SU-DHL-6 (cell line): ENCODE data around the gene GPR108.

Source experiments
- H2AFZ ChIP-seq: fragments of 200-600 bp; sonication (generic); 2 replicates; pipeline ENCODE4 v1.6.1; 2014; ENCODE audit warnings: low read depth, mild to moderate bottlenecking, moderate library complexity, mixed read lengths, antibody characterized with exemption, low read length; ENCODE audit not compliant: severe bottlenecking
- H3F3A ChIP-seq: fragments of 200-600 bp; shearing (Covaris generic); 2 replicates; pipeline ENCODE4 v1.6.0; 2016; ENCODE audit warnings: antibody characterized with exemption, mild to moderate bottlenecking; ENCODE audit not compliant: insufficient read depth
- H3K27ac ChIP-seq: fragments of 200-600 bp; sonication (generic); 2 replicates; pipeline ENCODE4 v1.5.1; 2016; ENCODE audit warnings: low read depth, mild to moderate bottlenecking, low read length, moderate library complexity, mixed read lengths
- H3K27me3 ChIP-seq: fragments of 200-600 bp; sonication (generic), shearing (Covaris generic); 2 replicates; pipeline ENCODE4 v1.6.0; 2014; ENCODE audit warnings: mild to moderate bottlenecking, low read length
- H3K36me3 ChIP-seq: fragments of 200-600 bp; sonication (generic); 2 replicates; pipeline ENCODE4 v1.6.1; 2014; ENCODE audit warnings: mild to moderate bottlenecking, low read length, mixed read lengths
- H3K4me2 ChIP-seq: fragments of 300-600, 200-600 bp; shearing (Covaris generic), sonication (generic); 2 replicates; pipeline ENCODE4 v1.6.0; 2014; ENCODE audit warnings: low read length, low read depth, mild to moderate bottlenecking; ENCODE audit not compliant: poor library complexity, severe bottlenecking
- H3K4me3 ChIP-seq: fragments of 200-600 bp; sonication (generic); 2 replicates; pipeline ENCODE4 v1.5.1; 2014; ENCODE audit warnings: antibody characterized with exemption, low read length, mild to moderate bottlenecking, mixed read lengths; ENCODE audit not compliant: insufficient read depth, poor library complexity, severe bottlenecking
- H3K79me2 ChIP-seq: fragments of 200-600 bp; sonication (generic); 2 replicates; pipeline ENCODE4 v1.6.1; 2014; ENCODE audit warnings: mild to moderate bottlenecking, low read length, moderate library complexity; ENCODE audit not compliant: insufficient read depth
- H3K9ac ChIP-seq: fragments of 200-600 bp; sonication (generic); 2 replicates; pipeline ENCODE4 v1.7.0; 2014; ENCODE audit warnings: mild to moderate bottlenecking, low read length
- H3K9me2 ChIP-seq: fragments of 200-600 bp; sonication (generic); replicated peaks from 2 replicates; pipeline ENCODE4 v1.6.1; 2014; ENCODE audit warnings: low read length; ENCODE audit not compliant: insufficient read depth
- H3K9me3 ChIP-seq: fragments of 200-600 bp; sonication (generic); 2 replicates; pipeline ENCODE4 v1.6.1; 2014; ENCODE audit warnings: low read length, mixed read lengths; ENCODE audit not compliant: insufficient read depth
- H4K20me1 ChIP-seq: fragments of 200-600 bp; sonication (generic); 2 replicates; pipeline ENCODE4 v1.6.1; 2014; ENCODE audit warnings: low read depth, mild to moderate bottlenecking, antibody characterized with exemption, low read length, moderate library complexity, mixed read lengths
- EZH2phosphoT487 ChIP-seq: fragments of 200-600 bp; sonication (generic), shearing (Covaris generic); conservative IDR thresholded peaks from 2 replicates; pipeline ENCODE4 v1.6.1; 2018; ENCODE audit warnings: mild to moderate bottlenecking, antibody characterized with exemption, low read length, moderate library complexity, mixed read lengths
- TF ChIP-seq, protein P1 (sequence below): fragments of 200-600 bp; sonication (generic); IDR thresholded peaks from one replicate; pipeline ENCODE4 v1.5.1; 2017; ENCODE audit warnings: antibody characterized with exemption, mild to moderate bottlenecking, low read length, moderate library complexity; ENCODE audit not compliant: insufficient read depth, poor library complexity, severe bottlenecking

GPR108 gene

DNA sequence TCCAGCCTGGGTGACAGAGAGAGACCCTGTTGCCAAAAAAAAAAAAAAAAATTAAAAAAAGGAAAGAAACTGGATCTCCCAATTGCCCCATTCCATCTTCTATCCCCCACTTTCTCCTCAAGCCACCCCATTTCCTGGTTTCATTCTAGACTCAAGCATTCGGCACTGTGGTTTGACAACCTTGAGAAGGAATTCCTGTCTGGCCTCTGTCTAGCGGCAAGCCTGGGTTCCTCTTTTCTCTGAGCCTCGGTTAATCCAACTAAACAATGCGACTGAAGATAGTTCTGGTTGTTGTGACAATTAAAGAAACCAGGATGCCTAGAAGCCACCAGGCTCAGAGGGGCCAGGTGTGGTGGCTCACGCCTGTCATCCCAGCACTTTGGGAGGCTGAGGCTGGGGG is 13.6 kb downstream of the GPR108 start:
- no peak overlapping the region for H3K27ac ChIP-seq
- no peaks in the 10 kb centered on the region for H3K79me2 ChIP-seq
- H3F3A ChIP-seq: no peaks in the 10 kb centered on the region
- H3K36me3 ChIP-seq: no peaks in the 10 kb centered on the region
- TF ChIP-seq, protein P1, sequence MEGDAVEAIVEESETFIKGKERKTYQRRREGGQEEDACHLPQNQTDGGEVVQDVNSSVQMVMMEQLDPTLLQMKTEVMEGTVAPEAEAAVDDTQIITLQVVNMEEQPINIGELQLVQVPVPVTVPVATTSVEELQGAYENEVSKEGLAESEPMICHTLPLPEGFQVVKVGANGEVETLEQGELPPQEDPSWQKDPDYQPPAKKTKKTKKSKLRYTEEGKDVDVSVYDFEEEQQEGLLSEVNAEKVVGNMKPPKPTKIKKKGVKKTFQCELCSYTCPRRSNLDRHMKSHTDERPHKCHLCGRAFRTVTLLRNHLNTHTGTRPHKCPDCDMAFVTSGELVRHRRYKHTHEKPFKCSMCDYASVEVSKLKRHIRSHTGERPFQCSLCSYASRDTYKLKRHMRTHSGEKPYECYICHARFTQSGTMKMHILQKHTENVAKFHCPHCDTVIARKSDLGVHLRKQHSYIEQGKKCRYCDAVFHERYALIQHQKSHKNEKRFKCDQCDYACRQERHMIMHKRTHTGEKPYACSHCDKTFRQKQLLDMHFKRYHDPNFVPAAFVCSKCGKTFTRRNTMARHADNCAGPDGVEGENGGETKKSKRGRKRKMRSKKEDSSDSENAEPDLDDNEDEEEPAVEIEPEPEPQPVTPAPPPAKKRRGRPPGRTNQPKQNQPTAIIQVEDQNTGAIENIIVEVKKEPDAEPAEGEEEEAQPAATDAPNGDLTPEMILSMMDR: no peak
- no peak for TF ChIP-seq EZH2phosphoT487
- no peaks in the 10 kb centered on the region for H3K9me2 ChIP-seq
- H3K9ac ChIP-seq: no peak overlapping the region
- H2AFZ ChIP-seq: no peak overlapping the region
- no peaks in the 10 kb centered on the region for H3K27me3 ChIP-seq
- H3K9me3 ChIP-seq: no peaks in the 10 kb centered on the region
- H4K20me1 ChIP-seq: no peaks in the 10 kb centered on the region
- no peak overlapping the region for H3K4me2 ChIP-seq
- H3K4me3 ChIP-seq: no peak overlapping the region

DNA sequence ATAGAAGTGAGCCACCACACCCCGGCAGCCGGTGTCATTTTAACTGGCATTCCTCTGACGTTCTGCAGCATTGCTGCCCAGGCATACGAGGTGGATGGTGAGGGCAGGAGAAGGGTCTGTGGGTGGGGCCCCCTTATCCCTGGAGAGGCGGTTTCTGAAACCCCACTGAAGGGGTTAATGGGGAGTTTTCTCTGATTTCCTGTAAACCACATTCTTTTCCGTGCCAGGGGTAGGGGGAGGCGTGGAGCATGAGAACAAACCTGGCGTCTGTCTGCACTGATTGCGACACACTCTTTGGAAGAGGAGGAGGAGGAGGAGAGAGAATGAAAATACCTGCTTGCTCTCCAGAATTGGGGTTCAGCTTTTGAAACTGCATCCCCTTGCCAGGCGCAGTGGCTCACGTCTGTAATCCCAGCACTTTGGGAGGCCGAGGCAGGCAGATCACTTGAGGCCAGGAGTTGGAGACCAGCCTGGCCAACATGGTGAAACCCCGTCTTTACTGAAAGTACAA is 14.2 kb downstream of the GPR108 start:
- Histone ChIP-seq H3K4me3 (no peak overlapping the region), H3K4me2 (no peak overlapping the region), H3K36me3 (no peaks in the 10 kb centered on the region), H3K27me3 (no peaks in the 10 kb centered on the region), H3K79me2 (no peaks in the 10 kb centered on the region), H3F3A (no peaks in the 10 kb centered on the region), H3K27ac (no peak overlapping the region), H3K9ac (no peak overlapping the region), H4K20me1 (no peaks in the 10 kb centered on the region), H3K9me2 (no peaks in the 10 kb centered on the region), H3K9me3 (no peaks in the 10 kb centered on the region), H2AFZ (no peak overlapping the region)
- TF ChIP-seq, protein P1: no peak
- TF ChIP-seq EZH2phosphoT487: no peak

DNA sequence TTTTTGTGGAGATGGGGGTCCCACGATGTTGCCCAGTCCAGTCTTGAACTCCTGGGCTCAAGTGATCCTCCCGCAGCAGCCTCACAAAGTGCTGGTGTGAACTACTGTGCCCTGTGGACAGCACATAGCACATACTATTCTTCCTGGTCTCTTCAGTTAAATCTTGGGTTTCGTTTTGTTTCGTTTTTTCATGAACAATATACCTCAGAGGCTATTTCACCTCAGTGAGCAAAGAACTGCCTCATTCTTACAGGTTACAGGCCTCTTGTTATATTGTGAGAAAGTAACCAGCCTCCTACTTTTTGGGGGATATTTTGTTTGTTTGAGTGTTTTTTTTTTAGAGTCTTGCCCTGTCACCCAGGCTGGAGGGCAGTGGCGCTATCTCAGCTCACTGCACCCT is 15.6 kb downstream of the GPR108 start:
- Histone ChIP-seq H3K4me2 (peak overlapping the region; percentile 8), H3K9me3 (no peaks in the 10 kb centered on the region), H3K27me3 (no peaks in the 10 kb centered on the region), H4K20me1 (no peaks in the 10 kb centered on the region), H3K9ac (no peak overlapping the region), H3K9me2 (no peaks in the 10 kb centered on the region), H2AFZ (no peak overlapping the region), H3K27ac (no peak overlapping the region), H3K36me3 (no peaks in the 10 kb centered on the region), H3F3A (0 out of 2 replicates have a peak, but pooled peaks cover under 1% of the 10 kb centered on the region), H3K79me2 (no peaks in the 10 kb centered on the region), H3K4me3 (no peak overlapping the region)
- TF ChIP-seq EZH2phosphoT487: no peak
- TF ChIP-seq, protein P1: no peak

DNA sequence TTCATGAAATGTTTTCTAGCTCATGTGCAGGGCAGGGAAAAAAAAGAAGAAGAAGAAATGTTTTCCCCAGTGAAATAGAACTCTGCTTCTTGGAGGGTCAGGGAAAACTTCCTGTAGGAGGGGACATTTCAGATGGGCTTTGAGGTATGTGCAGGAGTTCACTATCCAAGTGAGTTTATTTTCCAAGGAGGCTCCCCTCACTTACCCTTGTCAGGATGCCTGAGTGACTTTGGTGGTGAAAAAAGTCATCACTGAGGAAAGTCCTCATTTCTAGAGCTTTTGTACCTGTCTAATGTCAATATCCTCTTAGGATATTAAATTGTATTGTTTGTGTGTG is 16.3 kb downstream of the GPR108 start:
- Histone ChIP-seq H3K4me2 (no peak overlapping the region), H3K4me3 (no peak overlapping the region), H3K79me2 (no peaks in the 10 kb centered on the region), H3K36me3 (no peaks in the 10 kb centered on the region), H4K20me1 (no peaks in the 10 kb centered on the region), H3F3A (0 out of 2 replicates have a peak, but pooled peaks cover 4% of the 10 kb centered on the region), H3K27ac (no peak overlapping the region), H3K9me3 (no peaks in the 10 kb centered on the region), H2AFZ (no peak overlapping the region), H3K9ac (no peak overlapping the region), H3K9me2 (no peaks in the 10 kb centered on the region), H3K27me3 (no peaks in the 10 kb centered on the region)
- TF ChIP-seq, protein P1: no peak
- TF ChIP-seq EZH2phosphoT487: no peak
